Raji (cell line): Measurements from ENCODE around the gene TM2D3.

Experiments used
- POLR2A ChIP-seq: IDR thresholded peaks from 2 replicates; pipeline ENCODE4 v1.6.1; 2011; ENCODE audit warnings: low read depth, low read length, control low read depth; ENCODE audit not compliant: insufficient read depth

TM2D3 gene

GRCh38 chr15:101615414-101615985 is 36.7 kb downstream of the TM2D3 start:
- no peak for TF ChIP-seq POLR2A

- no peak for TF ChIP-seq POLR2A
Measured at GRCh38 chr15:101614761-101615160, 37.4 kb downstream of the TM2D3 start.

GRCh38 chr15:101614001-101614585 is 38.1 kb downstream of the TM2D3 start:
- TF ChIP-seq POLR2A = no peak

GRCh38 chr15:101613130-101614000 is 38.8 kb downstream of the TM2D3 start:
- TF ChIP-seq POLR2A = no peak

GRCh38 chr15:101612676-101613075 is 39.5 kb downstream of the TM2D3 start:
- TF ChIP-seq POLR2A = no peak

- TF ChIP-seq POLR2A = no peak
Measured at GRCh38 chr15:101611580-101612299, 40.4 kb downstream of the TM2D3 start.

- no peak for TF ChIP-seq POLR2A
Measured at GRCh38 chr15:101611007-101611406, 41.2 kb downstream of the TM2D3 start.

GRCh38 chr15:101610611-101611000 is 41.6 kb downstream of the TM2D3 start:
- no peak for TF ChIP-seq POLR2A

- no peak for TF ChIP-seq POLR2A
Measured at GRCh38 chr15:101609742-101610610, 42.2 kb downstream of the TM2D3 start.

- TF ChIP-seq POLR2A = no peak
Measured at GRCh38 chr15:101608201-101608600, 44.0 kb downstream of the TM2D3 start.

- TF ChIP-seq POLR2A = no peak
Measured at GRCh38 chr15:101607108-101607507, 45.1 kb downstream of the TM2D3 start.

GRCh38 chr15:101604124-101604874 is 47.9 kb downstream of the TM2D3 start:
- no peak for TF ChIP-seq POLR2A

- no peak for TF ChIP-seq POLR2A
Measured at GRCh38 chr15:101602801-101603200, 49.4 kb downstream of the TM2D3 start.

GRCh38 chr15:101600035-101600434 is 52.1 kb downstream of the TM2D3 start:
- no peak for TF ChIP-seq POLR2A
